Endothelial cell (in vitro differentiated cells): ENCODE results near the gene MOGAT3. TPM values are rescaled to one million over a fixed set of nuclear protein-coding genes. Genes with fewer than 3 reads are reported as not detected.

ENCODE experiments used
- DNase-seq: peaks from one replicate; pipeline ENCODE4 v3.0.0; 2021; ENCODE audit warnings: low spot score
- H3K27ac Mint-ChIP-seq: one replicate; pipeline ENCODE4 v1.8.0; 2021; ENCODE audit warnings: mixed read lengths, inconsistent platforms; ENCODE audit not compliant: unreplicated experiment
- H3K27me3 Mint-ChIP-seq: one replicate; pipeline ENCODE4 v1.8.0; 2021; ENCODE audit warnings: mild to moderate bottlenecking, moderate library complexity, mixed read lengths, inconsistent platforms; ENCODE audit not compliant: unreplicated experiment
- H3K36me3 Mint-ChIP-seq: one replicate; pipeline ENCODE4 v1.8.0; 2021; ENCODE audit warnings: mild to moderate bottlenecking, low read depth, mixed read lengths, inconsistent platforms; ENCODE audit not compliant: unreplicated experiment
- H3K4me1 Mint-ChIP-seq: one replicate; pipeline ENCODE4 v1.8.0; 2021; ENCODE audit warnings: mild to moderate bottlenecking, mixed read lengths, inconsistent platforms; ENCODE audit not compliant: unreplicated experiment
- H3K4me3 Mint-ChIP-seq: one replicate; pipeline ENCODE4 v1.8.0; 2021; ENCODE audit warnings: mild to moderate bottlenecking, mixed read lengths, inconsistent platforms; ENCODE audit not compliant: unreplicated experiment
- H3K9me3 Mint-ChIP-seq: one replicate; pipeline ENCODE4 v1.8.0; 2021; ENCODE audit warnings: mixed read lengths, inconsistent platforms; ENCODE audit not compliant: unreplicated experiment
- CTCF ChIP-seq: fragments of 200-600 bp; sonication (generic); IDR thresholded peaks from one replicate; pipeline ENCODE4 v1.5.0; 2021; ENCODE audit warnings: antibody characterized with exemption; ENCODE audit not compliant: unreplicated experiment
- total RNA-seq: library from RNA; stranded (reverse); fragmentation: NEBNext Ultra II Directional; extraction: Animal tissue kit (Norgen Biotek cat#: 25700); gene quantifications from one replicate; pipeline ENCODE4 v1.2.1, GENCODE V29; 2021; ENCODE audit not compliant: unreplicated experiment

MOGAT3 gene
- total RNA-seq, 1 donor from 2014 or later, result not detected

GRCh38 chr7:101237206-101238067 is 36.6 kb upstream of the MOGAT3 start, which contains the start of gene CLDN15:
Gene CLDN15 (minus strand): TSS chr7:101237802. CDS start chr7:101237581, 221 bp downstream.
- DNase-seq, result no peak
- peaks cover 4% of the 10 kb centered on the region for H3K27me3 Mint-ChIP-seq
- H3K4me1 Mint-ChIP-seq, result peaks cover 14% of the 10 kb centered on the region
- H3K27ac Mint-ChIP-seq, result no peak within 1 kb of the TSS
- no peaks in the 10 kb centered on the region for H3K9me3 Mint-ChIP-seq
- TF ChIP-seq CTCF, result no peak
- H3K4me3 Mint-ChIP-seq, result no peak within 1 kb of the TSS
- peaks cover 4% of the 10 kb centered on the region for H3K36me3 Mint-ChIP-seq

GRCh38 chr7:101236292-101236835 is 35.5 kb upstream of the MOGAT3 start:
- H3K27me3 Mint-ChIP-seq, result peaks cover 4% of the 10 kb centered on the region
- no peak for TF ChIP-seq CTCF
- peaks cover 2% of the 10 kb centered on the region for H3K36me3 Mint-ChIP-seq
- peaks cover 19% of the 10 kb centered on the region for H3K4me1 Mint-ChIP-seq
- H3K4me3 Mint-ChIP-seq, result no peak overlapping the region
- no peaks in the 10 kb centered on the region for H3K9me3 Mint-ChIP-seq
- DNase-seq, result no peak
- no peak overlapping the region for H3K27ac Mint-ChIP-seq

GRCh38 chr7:101235522-101235921 is 34.7 kb upstream of the MOGAT3 start:
- Mint-ChIP-seq H3K4me1 (peaks cover 22% of the 10 kb centered on the region), H3K9me3 (no peaks in the 10 kb centered on the region), H3K27ac (no peak overlapping the region), H3K36me3 (no peaks in the 10 kb centered on the region), H3K27me3 (peaks cover 7% of the 10 kb centered on the region), H3K4me3 (no peak overlapping the region)
- no peak for TF ChIP-seq CTCF
- DNase-seq, result no peak

- DNase-seq, result peak; percentile 52
- peak; percentile 27 for TF ChIP-seq CTCF
- Mint-ChIP-seq H3K9me3 (no peaks in the 10 kb centered on the region), H3K4me1 (peaks cover 24% of the 10 kb centered on the region), H3K4me3 (no peak overlapping the region), H3K27ac (no peak overlapping the region), H3K36me3 (no peaks in the 10 kb centered on the region), H3K27me3 (peaks cover 7% of the 10 kb centered on the region)
Measured at GRCh38 chr7:101235050-101235449, 34.2 kb upstream of the MOGAT3 start.

- no peak for DNase-seq
- Mint-ChIP-seq H3K27ac (no peak overlapping the region), H3K4me1 (peaks cover 24% of the 10 kb centered on the region), H3K36me3 (no peaks in the 10 kb centered on the region), H3K27me3 (peaks cover 7% of the 10 kb centered on the region), H3K9me3 (no peaks in the 10 kb centered on the region), H3K4me3 (no peak overlapping the region)
- no peak for TF ChIP-seq CTCF
Measured at GRCh38 chr7:101234636-101235035, 33.8 kb upstream of the MOGAT3 start.
